DND-41 (cell line): Measurements from ENCODE around the gene SH3RF3.

Source experiments
- ATAC-seq: fragments of 200-7000 bp; cut with Tn5 transposase; 3 replicates; pipeline ENCODE4 v1.9.1; 2021; ENCODE audit warnings: low read depth; ENCODE audit not compliant: insufficient read depth
- DNase-seq: peaks from one replicate; pipeline ENCODE4 v3.0.0-alpha.2; 2020
- H2AFZ ChIP-seq: 2 replicates; pipeline ENCODE4 v1.6.0; 2012; ENCODE audit warnings: low read depth, low read length
- H3K27ac ChIP-seq: 2 replicates; pipeline ENCODE4 v1.5.1; 2012; ENCODE audit warnings: low read length, inconsistent platforms
- H3K27me3 ChIP-seq: fragments of 200-600 bp; sonication (generic); 2 replicates; pipeline ENCODE4 v1.6.0; 2012; ENCODE audit warnings: low read length, mild to moderate bottlenecking, inconsistent platforms; ENCODE audit not compliant: insufficient read depth, poor library complexity
- H3K36me3 ChIP-seq: 2 replicates; pipeline ENCODE4 v1.5.1; 2012; ENCODE audit warnings: low read length, inconsistent platforms; ENCODE audit not compliant: insufficient read depth
- H3K4me1 ChIP-seq: 2 replicates; pipeline ENCODE4 v1.5.1; 2012; ENCODE audit warnings: mild to moderate bottlenecking, low read length; ENCODE audit not compliant: insufficient read depth
- H3K4me2 ChIP-seq: 2 replicates; pipeline ENCODE4 v1.6.0; 2012; ENCODE audit warnings: mild to moderate bottlenecking, moderate library complexity, low read length, inconsistent platforms; ENCODE audit not compliant: insufficient read depth
- H3K4me3 ChIP-seq, 2 experiments: fragments of 200-600 bp in 1 of 2; shearing (Covaris generic) in 1 of 2; 2 replicates each; pipeline ENCODE4 v1.5.1; 2012 to 2016; ENCODE audit warnings: inconsistent platforms in 2 of 2, low read length in 2 of 2, mild to moderate bottlenecking in 2 of 2, low read depth in 1 of 2, moderate library complexity in 1 of 2
- H3K79me2 ChIP-seq: 2 replicates; pipeline ENCODE4 v1.6.0; 2012; ENCODE audit warnings: low read length, inconsistent platforms; ENCODE audit not compliant: insufficient read depth
- H3K9ac ChIP-seq: 2 replicates; pipeline ENCODE4 v1.6.0; 2012; ENCODE audit warnings: low read depth, mild to moderate bottlenecking, inconsistent platforms, low read length, moderate library complexity
- H3K9me3 ChIP-seq: 2 replicates; pipeline ENCODE4 v1.5.1; 2012; ENCODE audit warnings: low read length, moderate library complexity, mild to moderate bottlenecking, inconsistent platforms; ENCODE audit not compliant: insufficient read depth, severe bottlenecking
- H4K20me1 ChIP-seq: 2 replicates; pipeline ENCODE4 v1.6.0; 2012; ENCODE audit warnings: low read length; ENCODE audit not compliant: insufficient read depth
- EZH2 ChIP-seq: IDR thresholded peaks from 3 replicates; pipeline ENCODE4 v1.6.1; 2012; ENCODE audit warnings: borderline replicate concordance, low read depth, mild to moderate bottlenecking, moderate library complexity, low read length, inconsistent platforms; ENCODE audit not compliant: severe bottlenecking
- TF ChIP-seq, protein P1 (sequence below): IDR thresholded peaks from 2 replicates; pipeline ENCODE4 v1.5.1; 2012; ENCODE audit warnings: borderline replicate concordance, low read length, moderate library complexity, mild to moderate bottlenecking; ENCODE audit not compliant: poor library complexity, severe bottlenecking; ENCODE audit errors: extremely low read depth

SH3RF3 gene

DNA sequence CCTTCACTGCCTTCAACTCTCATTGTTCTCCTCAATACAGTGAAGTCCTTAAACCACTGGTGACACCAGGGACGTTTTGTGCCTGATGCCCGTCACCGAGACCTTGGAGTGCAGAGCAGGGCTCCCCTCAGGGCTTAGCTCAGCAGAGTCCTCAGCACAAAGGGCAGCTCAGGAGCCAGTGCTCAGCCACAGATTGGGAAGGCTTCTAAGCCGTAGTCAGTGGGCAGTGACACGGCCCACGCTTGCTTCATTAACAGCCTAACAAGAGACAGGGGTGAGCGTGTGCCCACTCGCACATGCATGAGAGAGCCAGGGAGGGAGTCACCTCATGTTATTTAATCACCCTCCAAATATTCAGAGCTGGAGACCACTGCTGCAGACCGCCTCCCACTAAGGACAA lies 137.5 kb downstream of the SH3RF3 start:
- TF ChIP-seq, protein P1, sequence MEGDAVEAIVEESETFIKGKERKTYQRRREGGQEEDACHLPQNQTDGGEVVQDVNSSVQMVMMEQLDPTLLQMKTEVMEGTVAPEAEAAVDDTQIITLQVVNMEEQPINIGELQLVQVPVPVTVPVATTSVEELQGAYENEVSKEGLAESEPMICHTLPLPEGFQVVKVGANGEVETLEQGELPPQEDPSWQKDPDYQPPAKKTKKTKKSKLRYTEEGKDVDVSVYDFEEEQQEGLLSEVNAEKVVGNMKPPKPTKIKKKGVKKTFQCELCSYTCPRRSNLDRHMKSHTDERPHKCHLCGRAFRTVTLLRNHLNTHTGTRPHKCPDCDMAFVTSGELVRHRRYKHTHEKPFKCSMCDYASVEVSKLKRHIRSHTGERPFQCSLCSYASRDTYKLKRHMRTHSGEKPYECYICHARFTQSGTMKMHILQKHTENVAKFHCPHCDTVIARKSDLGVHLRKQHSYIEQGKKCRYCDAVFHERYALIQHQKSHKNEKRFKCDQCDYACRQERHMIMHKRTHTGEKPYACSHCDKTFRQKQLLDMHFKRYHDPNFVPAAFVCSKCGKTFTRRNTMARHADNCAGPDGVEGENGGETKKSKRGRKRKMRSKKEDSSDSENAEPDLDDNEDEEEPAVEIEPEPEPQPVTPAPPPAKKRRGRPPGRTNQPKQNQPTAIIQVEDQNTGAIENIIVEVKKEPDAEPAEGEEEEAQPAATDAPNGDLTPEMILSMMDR: no peak
- no peak for TF ChIP-seq EZH2
- Histone ChIP-seq H3K4me1 (no peaks in the 10 kb centered on the region), H3K79me2 (no peaks in the 10 kb centered on the region), H4K20me1 (0 out of 2 replicates have a peak, but pooled peaks cover 2% of the 10 kb centered on the region), H3K36me3 (no peaks in the 10 kb centered on the region), H3K27me3 (no peaks in the 10 kb centered on the region), H3K9ac (no peak overlapping the region), H3K4me2 (no peak overlapping the region), H3K4me3 (no peak overlapping the region), H2AFZ (no peak overlapping the region), H3K27ac (no peak overlapping the region), H3K9me3 (no peaks in the 10 kb centered on the region)
- no peak for DNase-seq
- no peak for ATAC-seq

DNA sequence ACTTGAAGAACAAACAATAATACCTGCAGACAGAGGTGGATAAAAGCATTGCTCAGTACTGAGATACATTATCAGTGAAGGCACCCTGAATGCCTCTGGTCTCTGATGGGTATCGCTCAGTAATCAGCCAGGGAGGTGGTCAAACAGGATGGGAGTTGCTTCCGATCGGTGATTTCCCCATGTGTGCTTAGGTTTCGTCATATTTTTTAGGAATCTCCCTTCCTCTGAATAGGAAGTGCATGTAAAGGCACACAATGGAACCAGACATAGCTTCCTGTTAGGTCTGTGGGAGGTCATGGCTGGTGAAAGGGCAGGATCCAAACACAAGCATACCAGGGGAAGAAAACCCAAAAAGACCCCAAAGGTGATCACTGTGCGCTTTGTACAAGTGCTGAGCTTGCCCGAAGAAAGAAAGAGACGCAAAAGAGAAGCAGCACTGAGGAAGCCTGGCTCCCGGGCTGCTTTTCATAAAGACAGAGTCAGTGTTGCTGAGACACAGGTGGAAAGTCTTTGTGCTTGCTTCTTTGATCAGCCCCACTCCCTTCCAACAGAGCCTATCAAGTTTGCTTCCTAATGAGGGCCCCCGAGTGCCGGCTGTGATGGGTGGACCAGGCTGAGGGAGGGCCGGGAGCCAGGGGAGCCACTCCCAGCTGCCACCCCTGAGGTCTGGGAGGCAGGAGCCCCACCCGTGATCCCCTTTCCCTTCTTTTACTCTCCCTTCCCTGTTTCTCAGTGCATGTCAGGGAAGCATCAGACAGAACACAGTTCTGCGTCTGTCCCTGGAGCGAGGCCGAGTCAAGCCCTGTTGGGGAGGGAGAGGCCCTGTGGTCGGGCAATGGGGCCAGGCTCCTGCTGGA lies 138.2 kb downstream of the SH3RF3 start:
- Histone ChIP-seq H3K79me2 (no peaks in the 10 kb centered on the region), H3K4me2 (no peak overlapping the region)
- DNase-seq: no peak

DNA sequence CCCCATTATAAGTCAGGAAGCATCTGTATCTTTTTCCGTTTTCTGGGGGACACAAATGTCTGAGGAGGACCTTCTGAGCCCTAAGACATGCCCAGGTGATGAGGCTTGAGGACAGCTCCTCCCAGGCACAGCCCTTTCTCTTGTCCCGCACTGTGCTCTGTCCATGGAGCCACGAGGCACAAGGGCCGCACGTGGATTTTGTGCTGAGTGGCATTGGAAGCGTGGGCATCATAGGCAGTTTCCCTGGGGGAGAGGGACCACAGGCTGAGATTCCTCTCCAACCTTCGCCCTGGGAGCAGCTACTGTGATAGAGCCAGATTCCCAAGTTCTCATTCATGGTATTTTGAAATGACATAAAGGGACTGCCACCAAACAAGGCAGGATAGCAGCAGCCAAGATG lies 139.9 kb downstream of the SH3RF3 start:
- no peak for TF ChIP-seq EZH2
- TF ChIP-seq, protein P1: no peak
- H3K4me2 ChIP-seq: no peak overlapping the region
- H3K27ac ChIP-seq: no peak overlapping the region

More for the DNA sequence above, 138.2 kb downstream of the SH3RF3 start:
- TF ChIP-seq, protein P1: no peak
- no peak for TF ChIP-seq EZH2
- Histone ChIP-seq H3K36me3 (no peaks in the 10 kb centered on the region), H3K27me3 (no peaks in the 10 kb centered on the region), H2AFZ (no peak overlapping the region), H3K27ac (no peak overlapping the region), H3K4me1 (no peaks in the 10 kb centered on the region), H3K9ac (no peak overlapping the region), H3K4me3 (no peak overlapping the region), H4K20me1 (0 out of 2 replicates have a peak, but pooled peaks cover 2% of the 10 kb centered on the region), H3K9me3 (no peaks in the 10 kb centered on the region)
- no peak for ATAC-seq

More for the DNA sequence above, 139.9 kb downstream of the SH3RF3 start:
- ATAC-seq: no peak
- no peaks in the 10 kb centered on the region for H3K4me1 ChIP-seq
- no peak overlapping the region for H2AFZ ChIP-seq
- H3K36me3 ChIP-seq: no peaks in the 10 kb centered on the region
- H4K20me1 ChIP-seq: 0 out of 2 replicates have a peak, but pooled peaks cover 2% of the 10 kb centered on the region
- peaks cover 4% of the 10 kb centered on the region for H3K27me3 ChIP-seq
- H3K79me2 ChIP-seq: no peaks in the 10 kb centered on the region
- H3K4me3 ChIP-seq: no peak overlapping the region
- no peak for DNase-seq
- H3K9me3 ChIP-seq: no peaks in the 10 kb centered on the region
- no peak overlapping the region for H3K9ac ChIP-seq
